Progenitor cell of endocrine pancreas (in vitro differentiated cells): ENCODE data around the gene GOLGA7B. TPM values are rescaled to one million over a fixed set of nuclear protein-coding genes. Genes with fewer than 3 reads are reported as not detected.
"Not testable (repeated sequence)": the region's sequence is repeated elsewhere in the genome, so short reads cannot be mapped to it uniquely, and the experiment has no call there.

Source experiments
- DNase-seq: peaks from one replicate; pipeline ENCODE4 v3.0.0; 2021; ENCODE audit warnings: low spot score; ENCODE audit not compliant: unreplicated experiment
- H3K27ac Mint-ChIP-seq: 2 replicates; pipeline ENCODE4 v1.8.0; 2021; ENCODE audit warnings: mild to moderate bottlenecking, moderate library complexity, mixed read lengths
- H3K27me3 Mint-ChIP-seq: 2 replicates; pipeline ENCODE4 v1.8.0; 2021; ENCODE audit warnings: mixed read lengths
- H3K36me3 Mint-ChIP-seq: 2 replicates; pipeline ENCODE4 v1.8.0; 2022; ENCODE audit warnings: mixed read lengths; ENCODE audit not compliant: insufficient read depth
- H3K4me1 Mint-ChIP-seq: 2 replicates; pipeline ENCODE4 v1.8.0; 2021; ENCODE audit warnings: low read depth, mixed read lengths
- H3K4me3 Mint-ChIP-seq: 2 replicates; pipeline ENCODE4 v1.8.0; 2021; ENCODE audit warnings: low read depth, mild to moderate bottlenecking, moderate library complexity, mixed read lengths
- H3K9me3 Mint-ChIP-seq: 2 replicates; pipeline ENCODE4 v1.8.0; 2021; ENCODE audit warnings: low read depth, mixed read lengths
- total RNA-seq: library from RNA; stranded (reverse); gene quantifications from 2 replicates; pipeline ENCODE4 v1.2.1, GENCODE V29; 2021
- TF ChIP-seq, protein P1 (sequence below): fragments of 200-600 bp; sonication (generic); IDR thresholded peaks from one replicate; pipeline ENCODE4 v1.5.0; 2021; ENCODE audit warnings: antibody characterized with exemption, mild to moderate bottlenecking; ENCODE audit not compliant: unreplicated experiment

Gene GOLGA7B
- total RNA-seq, 1 donor from 2014 or later: 1.4 TPM

DNA sequence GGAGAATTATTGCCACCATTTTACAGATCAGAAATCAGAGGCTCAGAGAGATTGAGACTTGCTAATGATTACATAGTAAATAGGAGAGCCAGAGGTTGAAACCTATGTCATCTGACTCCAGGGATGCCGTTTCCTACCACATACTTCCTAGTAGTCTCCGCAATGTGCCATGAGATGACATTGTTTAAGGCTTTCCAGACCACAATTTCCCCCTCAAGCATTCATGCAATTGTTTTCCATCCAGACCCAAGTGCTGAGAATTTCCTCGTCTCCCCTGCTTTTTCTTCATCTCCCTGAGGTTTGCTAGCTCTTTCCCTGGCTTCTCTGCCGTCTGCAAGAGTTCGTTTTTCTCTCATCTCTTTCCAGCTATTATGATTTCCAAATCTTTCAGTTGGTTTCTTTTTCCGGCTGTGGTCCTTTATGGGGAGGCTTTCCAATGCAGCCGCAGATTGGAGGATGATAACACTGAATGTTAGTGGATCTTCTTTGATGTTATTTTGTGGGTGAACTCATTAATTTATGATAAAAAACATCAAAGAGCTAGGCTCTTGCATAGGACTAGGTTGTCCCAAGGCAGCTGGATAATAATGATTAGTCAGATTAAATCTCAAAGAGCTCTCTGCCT, 6.9 kb upstream of the GOLGA7B start:
- Mint-ChIP-seq H3K36me3 (no peaks in the 10 kb centered on the region), H3K4me3 (no peak overlapping the region), H3K27me3 (peaks cover under 1% of the 10 kb centered on the region), H3K9me3 (no peaks in the 10 kb centered on the region), H3K4me1 (no peaks in the 10 kb centered on the region), H3K27ac (no peak overlapping the region)
- TF ChIP-seq, protein P1, sequence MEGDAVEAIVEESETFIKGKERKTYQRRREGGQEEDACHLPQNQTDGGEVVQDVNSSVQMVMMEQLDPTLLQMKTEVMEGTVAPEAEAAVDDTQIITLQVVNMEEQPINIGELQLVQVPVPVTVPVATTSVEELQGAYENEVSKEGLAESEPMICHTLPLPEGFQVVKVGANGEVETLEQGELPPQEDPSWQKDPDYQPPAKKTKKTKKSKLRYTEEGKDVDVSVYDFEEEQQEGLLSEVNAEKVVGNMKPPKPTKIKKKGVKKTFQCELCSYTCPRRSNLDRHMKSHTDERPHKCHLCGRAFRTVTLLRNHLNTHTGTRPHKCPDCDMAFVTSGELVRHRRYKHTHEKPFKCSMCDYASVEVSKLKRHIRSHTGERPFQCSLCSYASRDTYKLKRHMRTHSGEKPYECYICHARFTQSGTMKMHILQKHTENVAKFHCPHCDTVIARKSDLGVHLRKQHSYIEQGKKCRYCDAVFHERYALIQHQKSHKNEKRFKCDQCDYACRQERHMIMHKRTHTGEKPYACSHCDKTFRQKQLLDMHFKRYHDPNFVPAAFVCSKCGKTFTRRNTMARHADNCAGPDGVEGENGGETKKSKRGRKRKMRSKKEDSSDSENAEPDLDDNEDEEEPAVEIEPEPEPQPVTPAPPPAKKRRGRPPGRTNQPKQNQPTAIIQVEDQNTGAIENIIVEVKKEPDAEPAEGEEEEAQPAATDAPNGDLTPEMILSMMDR: no peak
- no peak for DNase-seq

DNA sequence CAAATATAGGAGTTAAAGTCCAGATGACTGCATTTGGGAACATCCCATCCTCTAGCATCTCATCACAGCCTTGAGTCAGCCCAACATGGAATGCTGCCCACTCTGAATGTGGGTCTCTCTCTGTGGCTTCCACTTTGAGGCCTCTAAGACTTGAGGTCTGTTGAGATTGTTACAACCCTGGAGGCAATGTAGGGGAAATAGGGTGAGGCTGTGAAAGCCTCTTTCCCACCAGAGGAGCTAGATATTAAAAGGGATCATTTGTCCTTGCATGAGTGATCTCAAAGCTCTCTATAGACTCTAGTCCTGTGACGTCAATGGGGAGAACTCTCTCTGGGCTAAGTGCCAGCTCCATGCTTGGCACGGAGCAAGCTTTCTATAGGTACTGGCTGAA, 6.4 kb upstream of the GOLGA7B start:
- Mint-ChIP-seq H3K9me3 (no peaks in the 10 kb centered on the region), H3K36me3 (no peaks in the 10 kb centered on the region), H3K27ac (no peak overlapping the region), H3K4me1 (no peaks in the 10 kb centered on the region), H3K4me3 (no peak overlapping the region), H3K27me3 (peaks cover 4% of the 10 kb centered on the region)
- no peak for DNase-seq
- TF ChIP-seq, protein P1: no peak

DNA sequence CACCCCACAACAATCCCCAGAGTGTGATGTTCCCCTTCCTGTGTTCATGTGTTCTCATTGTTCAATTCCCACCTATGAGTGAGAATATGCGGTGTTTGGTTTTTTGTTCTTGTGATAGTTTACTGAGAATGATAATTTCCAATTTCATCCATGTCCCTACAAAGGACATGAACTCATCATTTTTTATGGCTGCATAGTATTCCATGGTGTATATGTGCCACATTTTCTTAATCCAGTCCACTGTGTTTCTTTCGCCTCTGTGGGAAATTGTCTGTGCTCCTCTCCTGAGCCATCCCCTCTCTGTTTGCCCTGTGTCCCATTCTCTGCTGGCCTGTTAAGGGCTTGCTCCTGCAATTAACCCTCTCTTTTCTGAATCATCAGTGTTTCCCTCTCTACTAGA, 5.7 kb upstream of the GOLGA7B start:
- not testable (repeated sequence) for H3K9me3 Mint-ChIP-seq, H3K36me3 Mint-ChIP-seq, H3K27me3 Mint-ChIP-seq, H3K27ac Mint-ChIP-seq, H3K4me1 Mint-ChIP-seq, DNase-seq, H3K4me3 Mint-ChIP-seq

DNA sequence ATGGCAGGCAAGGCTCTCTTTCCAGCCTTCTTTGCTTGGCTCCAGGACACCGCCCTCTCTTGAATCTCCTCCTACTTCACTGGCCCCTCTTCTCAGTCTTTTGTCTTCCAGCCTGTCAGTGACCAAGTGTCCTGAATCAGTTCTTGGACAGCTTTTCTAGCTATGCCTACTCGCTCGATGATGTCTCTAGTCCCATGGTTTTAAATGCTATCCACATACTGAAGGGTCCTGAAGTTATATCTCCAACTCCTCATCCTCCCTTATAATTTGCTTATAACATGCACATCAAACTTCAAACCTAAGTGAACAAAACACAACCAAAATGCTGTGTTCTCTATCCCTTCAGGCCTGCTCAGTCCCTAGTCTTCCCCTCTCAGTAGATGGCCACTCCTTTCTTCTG, 5.0 kb upstream of the GOLGA7B start:
- no peaks in the 10 kb centered on the region for H3K9me3 Mint-ChIP-seq

DNA sequence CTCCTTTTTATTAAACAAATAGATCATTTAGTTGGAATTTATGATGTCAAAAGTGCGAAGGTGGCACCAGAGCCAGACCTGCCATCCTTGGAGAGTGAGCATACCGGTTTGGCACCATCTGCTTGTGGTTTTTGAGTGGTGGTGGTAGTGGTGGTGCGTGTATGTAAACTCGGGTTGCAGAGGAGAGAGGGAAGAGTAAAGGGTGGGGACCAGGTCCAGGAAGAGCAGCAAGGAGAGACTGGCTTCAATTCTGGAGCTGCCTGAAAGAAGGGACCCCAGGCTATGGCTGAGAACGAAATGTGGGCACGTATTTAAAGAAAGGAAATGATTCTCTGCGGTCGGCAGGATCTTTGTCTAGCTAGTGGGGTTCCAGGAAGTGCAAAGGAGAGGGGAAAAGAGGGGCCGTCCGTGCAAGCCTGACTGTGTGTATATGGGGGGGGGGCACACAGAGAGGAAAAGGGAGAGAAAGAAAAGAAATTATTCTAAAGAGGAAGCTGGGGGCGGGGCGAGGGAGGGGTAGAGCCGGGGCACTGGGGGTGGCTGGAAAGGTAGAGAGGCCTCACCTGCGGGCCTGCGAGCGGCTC, 448 bp upstream of the GOLGA7B start:
- Mint-ChIP-seq H3K4me3 (peak overlapping the region; percentile 66), H3K9me3 (no peaks in the 10 kb centered on the region), H3K27me3 (peaks cover 44% of the 10 kb centered on the region), H3K4me1 (peaks cover 2% of the 10 kb centered on the region), H3K36me3 (no peaks in the 10 kb centered on the region), H3K27ac (no peak overlapping the region)
- TF ChIP-seq, protein P1: no peak
- DNase-seq: no peak

More for the DNA sequence above, 5.0 kb upstream of the GOLGA7B start:
- peaks cover 14% of the 10 kb centered on the region for H3K27me3 Mint-ChIP-seq
- no peak overlapping the region for H3K4me3 Mint-ChIP-seq
- TF ChIP-seq, protein P1: no peak
- H3K27ac Mint-ChIP-seq: no peak overlapping the region
- no peak for DNase-seq
- H3K36me3 Mint-ChIP-seq: no peaks in the 10 kb centered on the region
- H3K4me1 Mint-ChIP-seq: peaks cover 2% of the 10 kb centered on the region

DNA sequence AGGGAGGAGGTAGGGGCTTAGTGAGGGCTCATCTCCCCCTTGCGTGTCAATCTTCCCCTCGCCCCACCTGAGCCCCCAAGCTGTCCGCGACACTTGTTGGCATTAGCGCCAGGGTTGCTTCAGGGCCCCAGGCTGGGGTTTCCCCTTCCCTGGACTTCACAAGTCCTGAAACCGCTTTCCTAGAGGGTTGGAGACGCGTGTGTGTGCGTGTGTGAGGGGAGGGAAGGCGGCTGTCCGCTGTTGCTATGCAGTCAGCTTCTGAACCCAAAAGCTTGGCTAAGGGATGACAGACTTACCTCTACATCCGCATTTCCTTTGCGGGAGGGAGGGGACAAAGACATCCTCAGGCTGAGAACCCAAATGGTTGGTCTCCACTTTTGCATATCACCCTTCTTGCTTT, 803 bp downstream of the GOLGA7B start:
- Mint-ChIP-seq H3K4me1 (peaks cover 2% of the 10 kb centered on the region), H3K27ac (no peak overlapping the region), H3K9me3 (no peaks in the 10 kb centered on the region), H3K27me3 (peaks cover 52% of the 10 kb centered on the region), H3K4me3 (peak overlapping the region; percentile 38), H3K36me3 (no peaks in the 10 kb centered on the region)
- TF ChIP-seq, protein P1: no peak
- no peak for DNase-seq
